GM21447 (cell line): Measurements from ENCODE around the gene MAPK8IP3.
A peak's percentile ranks its signal among the peaks of the same experiment; 100 is the strongest.

Source experiments
- ATAC-seq: cut with Tn5 transposase; IDR thresholded peaks from one replicate; pipeline ENCODE4 v1.9.1; 2021; ENCODE audit not compliant: unreplicated experiment

Gene MAPK8IP3

DNA sequence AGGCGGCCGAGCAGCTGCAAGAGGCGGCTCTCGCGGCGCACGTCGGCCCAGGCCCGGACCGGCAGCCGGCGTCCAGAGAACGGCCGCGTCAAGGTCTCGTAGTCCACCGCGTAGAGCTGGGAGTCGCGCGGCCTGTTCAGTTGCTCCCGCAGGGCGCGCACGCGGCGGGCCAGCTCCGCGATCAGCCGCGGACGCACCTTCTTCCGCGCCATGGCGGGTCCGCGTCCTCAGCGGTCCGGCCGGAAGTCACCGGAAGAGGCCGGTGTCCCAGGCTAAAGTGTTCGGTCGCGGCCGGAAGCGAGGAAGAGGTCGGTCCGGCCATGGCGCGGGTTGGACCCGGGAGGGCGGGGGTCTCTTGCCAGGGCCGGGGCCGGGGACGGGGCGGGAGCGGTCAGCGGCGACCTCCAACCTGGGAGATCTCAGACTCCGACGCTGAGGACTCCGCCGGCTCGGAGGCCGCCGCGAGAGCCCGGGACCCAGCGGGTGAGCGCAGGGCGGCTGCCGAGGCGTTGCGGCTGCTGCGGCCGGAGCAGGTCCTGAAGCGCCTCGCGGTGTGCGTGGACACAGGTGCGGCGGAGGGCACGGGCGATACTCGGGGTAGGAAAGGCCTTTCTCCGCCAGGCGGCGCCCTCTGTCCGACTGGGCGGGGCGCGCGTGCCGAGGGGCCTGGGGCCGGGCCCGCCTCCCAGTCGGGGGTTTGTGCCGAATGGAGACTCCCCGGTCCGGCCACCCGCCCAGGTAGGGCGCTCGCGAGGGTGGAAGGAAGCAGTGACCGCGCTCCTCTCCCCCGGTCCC lies 67.1 kb downstream of the MAPK8IP3 start, which contains the start of gene MRPS34:
Gene MRPS34, minus strand, starts transcription at position 227 of the 795 bp plus-strand sequence. Its CDS starts 15 bp downstream, at position 212.
- ATAC-seq = peak; percentile 33

DNA sequence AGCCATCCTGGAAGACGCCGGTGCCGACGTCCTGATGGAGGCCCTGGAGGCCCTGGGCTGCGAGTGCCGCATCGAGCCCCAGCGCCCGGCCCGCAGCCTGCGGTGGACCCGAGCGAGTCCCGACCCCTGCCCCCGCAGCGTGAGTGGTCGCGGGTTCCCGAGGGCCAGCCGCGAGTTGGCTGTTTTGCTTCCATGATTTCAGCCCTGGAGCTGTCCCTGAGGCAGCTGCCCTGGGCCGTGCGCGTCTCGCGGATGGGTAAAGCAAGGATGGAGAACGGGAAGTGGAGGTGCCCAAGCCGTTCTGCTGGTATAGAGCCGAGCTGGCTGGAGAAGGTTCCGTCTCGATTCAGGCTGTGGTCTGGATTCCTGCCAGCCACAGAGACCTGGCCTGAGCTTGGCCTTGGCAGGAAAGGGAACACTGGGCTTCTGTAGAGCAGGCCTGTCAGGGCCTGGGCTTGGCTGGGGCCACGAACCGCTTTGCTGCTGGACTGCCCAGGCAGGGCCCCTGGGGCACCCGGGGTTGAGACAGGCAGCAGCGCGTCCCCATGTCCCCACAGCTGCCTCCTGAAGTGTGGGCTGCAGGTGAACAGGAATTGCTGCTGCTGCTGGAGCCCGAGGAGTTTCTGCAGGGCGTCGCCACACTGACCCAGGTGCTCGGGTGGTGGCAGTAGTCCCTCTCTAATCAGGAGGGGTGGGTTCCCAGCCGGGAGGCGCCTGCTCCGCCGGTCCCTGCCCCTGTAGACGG lies 67.9 kb downstream of the MAPK8IP3 start:
- no peak for ATAC-seq

DNA sequence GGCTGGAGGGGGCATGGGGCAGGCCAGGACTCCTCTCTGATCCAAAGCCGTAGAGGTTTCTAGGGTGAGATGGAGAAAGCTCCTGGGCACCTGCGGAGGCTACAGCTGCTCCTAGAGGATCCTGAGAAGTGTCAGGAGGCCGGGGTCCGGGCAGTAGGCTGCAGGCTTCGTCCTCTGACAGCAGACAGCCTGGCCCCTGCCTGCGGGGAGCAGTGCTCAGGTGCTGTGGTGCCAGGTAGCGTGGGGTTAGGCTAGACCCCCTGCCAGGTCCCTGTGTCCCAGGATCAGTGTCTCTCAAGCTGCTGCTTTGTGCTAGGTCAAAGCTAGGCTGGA lies 68.4 kb downstream of the MAPK8IP3 start:
- no peak for ATAC-seq

DNA sequence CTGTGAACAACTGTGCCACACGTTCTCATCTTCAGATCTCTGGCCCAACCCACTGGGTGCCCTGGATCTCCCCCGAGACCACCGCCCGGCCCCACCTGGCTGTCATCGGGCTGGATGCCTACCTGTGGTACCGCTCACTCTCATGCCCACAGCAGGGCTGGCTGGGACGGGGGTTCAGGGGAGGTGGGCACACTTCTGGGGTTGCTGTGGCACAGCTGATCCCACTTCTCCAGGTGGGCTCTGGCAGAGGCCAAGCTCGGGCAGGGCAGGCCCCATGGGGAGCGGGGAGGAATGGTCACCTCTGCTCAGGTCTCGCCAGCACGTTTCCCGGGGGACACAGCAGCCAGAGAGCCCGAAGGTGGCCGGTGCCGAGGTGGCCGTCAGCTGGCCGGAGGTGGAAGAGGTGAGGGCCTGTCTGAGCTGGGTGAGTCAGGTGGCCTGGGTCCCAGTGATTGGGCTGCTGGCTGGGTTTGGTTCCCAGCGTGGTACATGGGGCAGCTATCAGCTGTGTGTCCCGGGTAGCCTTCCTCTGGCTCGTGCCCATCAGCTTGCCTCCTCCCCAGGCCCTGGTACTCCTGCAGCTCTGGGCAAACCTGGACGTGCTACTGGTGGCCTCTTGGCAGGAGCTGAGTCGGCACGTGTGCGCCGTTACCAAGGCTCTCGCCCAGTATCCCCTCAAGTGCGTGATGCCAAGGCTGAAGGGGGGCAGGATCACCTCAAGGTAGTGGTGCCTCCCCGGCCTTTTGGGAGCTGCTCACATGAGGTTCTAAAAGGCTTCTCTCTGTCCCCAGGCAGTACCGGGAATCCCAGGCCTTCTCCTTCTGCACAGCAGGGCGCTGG lies 69.2 kb downstream of the MAPK8IP3 start:
- ATAC-seq = no peak

DNA sequence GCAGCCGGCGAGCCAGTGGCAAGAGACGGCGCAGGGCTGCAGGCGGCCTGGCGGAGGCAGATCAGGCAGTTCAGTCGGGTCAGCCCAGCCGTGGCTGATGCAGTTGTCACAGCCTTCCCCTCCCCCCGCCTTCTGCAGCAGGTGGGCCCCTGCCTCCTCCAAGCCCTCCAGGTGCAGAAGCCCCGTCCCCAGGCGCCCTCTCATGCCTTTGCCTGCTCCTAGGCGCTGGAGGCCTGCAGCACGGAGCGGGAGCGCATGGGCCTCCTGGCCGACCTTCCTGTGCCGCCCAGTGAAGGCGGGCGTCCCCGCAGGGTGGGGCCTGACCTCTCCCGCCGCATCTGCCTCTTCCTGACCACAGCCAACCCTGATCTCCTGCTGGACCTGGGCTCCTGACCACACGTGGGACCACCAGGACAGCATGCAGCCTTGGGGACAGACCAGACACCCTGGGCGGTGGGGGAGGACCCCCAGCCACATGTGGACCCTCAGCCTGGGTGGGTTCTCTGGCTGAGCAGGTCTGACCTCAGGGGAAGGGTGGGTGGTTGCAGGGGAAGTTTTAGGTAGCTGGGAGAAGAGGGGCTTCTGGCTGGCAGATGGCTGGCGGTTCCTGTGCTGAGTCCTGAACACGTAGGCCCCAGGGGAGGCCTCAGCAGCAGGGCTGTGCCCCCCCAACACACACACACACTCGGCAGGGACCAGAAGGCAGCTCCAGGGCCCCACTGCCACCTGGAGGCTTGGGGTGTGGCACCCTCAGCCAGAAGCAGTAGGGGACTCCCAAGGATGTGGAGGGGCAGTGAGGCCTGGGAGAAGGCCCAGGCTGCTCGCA lies 70.1 kb downstream of the MAPK8IP3 start:
- no peak for ATAC-seq

DNA sequence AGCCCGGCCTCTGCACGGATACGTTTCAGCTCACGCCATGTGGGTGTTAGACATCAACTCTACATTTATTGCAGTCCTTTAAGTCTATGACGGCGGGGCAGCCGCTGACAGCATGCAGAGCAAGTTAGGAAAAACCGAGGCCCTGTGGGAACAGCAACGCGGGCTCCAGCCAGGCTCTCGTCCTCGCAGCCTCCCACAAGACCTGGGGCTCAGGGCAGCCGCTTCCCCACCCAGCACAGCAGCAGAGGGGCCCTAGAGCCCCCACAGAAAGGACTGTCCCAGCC lies 70.6 kb downstream of the MAPK8IP3 start:
- no peak for ATAC-seq

DNA sequence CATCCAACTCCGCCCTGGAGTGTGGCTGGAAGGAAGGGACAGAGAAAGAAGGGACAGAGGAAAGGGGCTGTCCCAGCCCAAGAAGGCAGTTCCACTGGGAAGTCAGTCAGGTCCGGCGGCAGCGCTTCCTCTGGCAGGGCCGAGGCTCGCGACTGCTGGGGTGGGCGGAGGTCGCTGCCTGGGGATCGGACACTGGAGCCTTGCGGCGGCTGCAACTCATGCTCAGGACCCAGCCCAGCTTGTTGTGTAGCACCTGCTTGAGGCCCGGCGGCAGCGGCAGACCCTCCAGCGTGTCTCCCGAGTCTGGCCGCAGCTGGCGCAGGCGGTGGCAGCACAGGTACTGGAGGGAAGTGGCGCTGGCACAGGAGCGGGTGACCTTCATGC lies 71.0 kb downstream of the MAPK8IP3 start:
- ATAC-seq = no peak

DNA sequence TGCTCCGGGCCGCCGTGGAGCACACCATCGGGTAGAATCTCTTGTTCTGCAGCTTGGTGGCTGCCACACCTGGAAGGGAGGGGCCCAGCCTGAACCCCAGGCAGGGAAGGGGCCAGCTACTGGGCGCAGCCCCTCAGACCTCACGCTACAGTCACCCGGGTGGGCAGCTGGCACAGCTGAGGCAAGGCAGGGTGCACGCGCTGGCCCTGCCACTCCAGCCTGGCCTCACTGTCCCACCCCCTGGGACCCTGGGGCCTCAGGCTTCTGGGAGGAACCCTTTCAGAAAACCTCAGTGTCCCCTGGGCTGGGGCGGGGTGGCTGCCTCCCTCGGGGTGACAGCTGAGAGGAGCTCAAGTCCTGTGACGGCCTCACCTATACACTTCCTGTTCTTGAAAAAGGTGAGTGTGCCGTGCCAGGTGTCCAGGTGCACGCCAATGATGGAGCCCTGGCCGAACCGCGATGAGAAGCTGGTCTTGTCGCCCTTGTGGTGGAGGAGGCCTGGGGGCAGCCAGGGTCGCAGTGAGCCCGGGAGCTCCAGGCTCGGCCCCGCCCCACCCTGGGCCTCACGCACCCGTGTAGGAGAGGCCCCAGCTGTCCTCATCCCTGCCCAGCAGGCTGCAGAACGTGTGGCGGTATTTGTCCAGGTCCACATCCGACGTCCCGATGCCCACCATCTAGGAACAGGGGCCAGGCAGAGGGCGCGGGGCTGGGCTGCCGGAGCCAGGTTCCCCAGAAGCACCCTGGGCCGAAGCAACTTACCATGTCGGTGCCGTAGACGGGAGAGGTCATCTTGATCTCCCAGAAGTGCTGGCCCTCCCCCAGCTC lies 71.6 kb downstream of the MAPK8IP3 start:
- ATAC-seq = no peak

DNA sequence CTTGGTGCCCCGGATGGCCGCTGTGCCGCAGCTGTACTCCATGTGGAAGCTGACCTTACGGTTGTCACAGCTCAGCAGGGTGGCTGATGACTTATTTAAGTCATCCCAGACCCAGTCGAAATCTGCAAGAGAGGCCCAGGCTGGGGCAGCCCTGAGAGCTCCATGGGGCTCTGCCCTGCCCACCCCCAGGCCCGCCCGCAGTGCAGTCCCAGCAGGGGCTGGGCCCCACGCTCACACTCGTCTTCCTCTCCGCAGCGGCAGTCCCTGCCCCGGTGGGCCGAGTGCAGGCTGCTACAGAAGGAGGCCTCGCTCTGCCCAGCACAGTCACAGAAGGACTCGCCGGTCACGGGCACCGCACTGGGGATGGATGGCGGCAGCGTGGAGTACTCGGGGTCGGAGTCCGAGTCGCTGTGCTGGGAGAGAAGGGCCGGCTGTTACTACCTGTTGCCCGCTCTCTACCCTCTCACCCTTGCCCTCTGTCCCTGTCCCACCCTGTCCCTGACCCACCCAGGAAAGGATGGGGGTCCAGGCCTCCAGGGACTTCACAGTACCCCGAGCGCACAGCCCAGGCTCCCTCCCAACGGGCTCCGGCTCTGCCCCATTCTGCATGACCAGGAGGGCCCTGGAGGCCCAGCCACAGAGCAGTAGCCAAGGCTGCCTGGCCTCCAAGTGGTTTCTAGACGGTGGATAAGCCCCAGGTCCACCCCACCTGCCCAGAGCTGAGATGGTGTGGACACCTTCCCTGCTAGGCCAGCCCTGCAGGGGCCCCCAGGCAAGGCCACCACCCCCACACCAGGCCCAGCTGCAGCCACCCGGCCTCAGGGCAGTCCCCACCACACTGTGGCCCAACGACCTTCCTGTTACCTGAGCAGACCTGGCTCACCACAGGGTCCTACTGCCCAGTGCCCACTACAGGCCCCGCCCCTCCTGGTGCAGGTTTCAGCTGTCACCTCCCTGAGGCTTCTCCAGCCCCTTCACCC lies 72.5 kb downstream of the MAPK8IP3 start:
- ATAC-seq = no peak

DNA sequence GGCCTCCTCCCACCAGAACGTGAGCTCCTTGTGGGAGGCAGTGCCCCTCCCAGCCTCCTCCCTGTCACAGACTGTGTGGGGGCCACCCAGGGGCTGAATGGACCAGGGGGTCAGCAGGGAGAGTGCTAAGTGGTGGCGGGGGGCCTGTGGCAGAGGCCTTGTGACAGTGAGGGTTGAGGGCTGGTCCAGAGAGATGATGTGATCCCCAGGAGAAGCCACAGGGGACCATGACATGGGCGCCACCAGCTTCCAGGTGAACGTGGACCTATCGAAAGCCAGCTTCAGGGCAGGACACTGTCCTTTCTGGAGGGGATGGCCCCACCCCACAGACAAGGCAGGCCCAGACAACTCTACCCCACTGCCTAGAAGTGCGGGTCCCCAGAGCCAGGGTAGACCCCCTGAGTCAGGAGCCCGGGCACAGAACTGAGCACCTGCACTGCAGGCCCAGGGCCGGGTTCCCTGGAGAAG lies 73.3 kb downstream of the MAPK8IP3 start:
- ATAC-seq = no peak

DNA sequence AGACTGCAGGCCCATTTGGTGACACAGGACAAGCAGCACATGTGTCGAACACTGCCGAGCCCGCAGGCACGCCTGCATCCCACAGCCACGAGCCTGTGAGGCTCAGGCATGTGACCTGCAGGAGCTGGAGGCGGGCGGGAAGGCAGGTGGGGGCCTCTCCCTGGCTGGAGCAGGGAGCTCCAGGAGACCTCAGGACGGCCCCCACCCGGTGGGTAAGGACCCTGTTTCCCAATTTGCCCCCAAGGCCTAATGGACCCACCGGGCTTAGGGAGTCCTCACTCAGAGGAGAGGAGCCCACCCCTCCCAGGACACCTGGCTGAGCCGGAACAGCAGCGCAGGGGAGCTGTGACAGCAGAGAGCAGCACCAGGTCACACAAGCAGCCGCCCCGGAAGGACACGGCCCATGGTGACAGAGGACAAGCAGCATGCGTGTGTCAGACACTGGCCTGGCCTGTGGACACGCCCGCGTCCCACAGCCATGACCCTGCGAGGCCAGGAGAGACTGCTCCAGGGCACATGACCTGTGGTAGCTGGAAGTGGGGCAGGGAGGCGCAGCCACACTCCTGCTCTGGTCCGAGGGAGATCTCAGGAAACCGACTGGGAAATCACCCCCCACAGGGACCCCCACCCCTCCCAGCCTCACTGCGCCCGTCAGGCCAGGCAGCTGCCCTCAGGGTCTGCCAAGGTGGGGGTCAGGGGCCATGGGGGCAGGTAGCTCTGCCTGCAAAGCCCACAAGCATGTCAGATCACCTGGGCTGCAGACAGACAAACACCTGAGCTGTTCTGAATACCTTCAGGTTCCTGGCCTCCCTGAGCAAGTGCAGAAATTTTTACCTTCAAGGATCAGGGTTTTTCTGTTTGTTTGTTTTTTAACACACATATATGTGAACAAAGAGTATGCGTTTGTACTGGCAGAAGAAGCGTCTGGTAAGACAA lies 74.0 kb downstream of the MAPK8IP3 start:
- ATAC-seq = no peak

DNA sequence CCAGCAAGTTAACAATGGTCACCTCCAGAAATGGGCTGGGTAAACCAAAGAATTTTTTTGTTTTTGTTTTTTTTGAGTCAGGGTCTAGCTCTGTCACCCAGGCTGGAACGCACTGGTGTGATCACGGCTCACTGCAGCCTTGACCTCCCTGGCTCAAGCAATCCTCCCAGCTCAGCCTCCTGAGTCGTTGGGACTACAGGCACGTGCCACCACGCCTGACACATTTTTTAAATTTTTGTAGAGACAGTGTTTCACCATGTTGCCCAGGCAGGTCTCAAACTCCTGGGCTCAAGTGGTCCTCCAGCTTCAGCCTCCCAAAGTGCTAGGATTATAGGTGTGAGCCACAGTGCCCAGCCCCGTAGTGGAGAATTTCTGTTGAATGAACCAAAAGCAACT lies 74.7 kb downstream of the MAPK8IP3 start:
- ATAC-seq = no peak

DNA sequence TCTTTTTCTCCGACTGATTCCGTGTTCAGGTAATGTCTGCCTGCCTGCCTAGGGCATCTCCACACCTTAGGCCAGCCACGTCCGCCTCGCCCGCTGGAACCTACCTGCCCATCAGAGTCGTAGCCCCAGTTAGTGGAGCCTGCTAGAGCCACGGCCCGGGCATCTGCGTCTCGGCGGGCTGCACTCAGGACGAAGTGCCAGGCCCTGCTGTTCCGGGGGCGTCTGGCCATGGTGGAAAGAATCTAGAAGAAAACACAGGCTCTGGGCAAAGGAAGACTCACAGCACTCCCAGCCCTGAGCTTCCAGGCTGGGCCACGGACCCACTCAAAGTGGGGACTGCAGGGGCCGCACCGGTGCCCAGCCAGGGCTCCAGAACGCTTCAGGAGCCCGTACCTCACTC lies 75.3 kb downstream of the MAPK8IP3 start:
- no peak for ATAC-seq

DNA sequence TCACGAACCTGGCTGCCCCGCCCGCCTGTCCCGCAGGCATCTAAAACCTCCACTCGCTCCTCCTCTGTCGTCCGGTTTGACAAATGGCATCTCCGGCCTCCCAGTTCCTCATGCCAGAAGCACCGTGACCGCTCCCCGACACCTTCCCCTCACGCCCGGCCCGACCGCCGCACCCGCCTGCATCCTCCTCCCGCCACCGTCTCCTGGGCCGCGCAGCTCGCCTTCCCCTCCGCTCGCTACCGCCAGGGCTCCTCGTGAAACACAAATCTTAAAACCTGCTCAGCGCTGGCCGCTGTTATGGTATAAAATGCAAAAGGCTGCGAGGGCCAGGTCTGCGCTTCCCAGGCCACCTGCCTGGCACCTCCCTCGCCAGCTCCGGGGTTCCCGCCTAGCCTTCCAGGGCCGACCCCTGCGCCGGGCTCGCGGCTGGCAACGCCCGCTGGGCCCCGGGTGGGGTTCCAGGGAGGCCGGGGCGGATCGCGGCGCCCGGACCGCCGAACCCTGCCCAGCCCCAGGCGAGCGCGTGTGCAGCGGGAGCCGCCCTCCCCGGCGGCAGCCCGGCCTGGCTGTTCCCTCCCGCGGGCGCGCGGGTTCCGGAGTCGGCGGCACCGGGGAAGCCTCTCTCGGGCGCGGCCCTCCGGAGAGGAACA lies 75.9 kb downstream of the MAPK8IP3 start:
- no peak for ATAC-seq

DNA sequence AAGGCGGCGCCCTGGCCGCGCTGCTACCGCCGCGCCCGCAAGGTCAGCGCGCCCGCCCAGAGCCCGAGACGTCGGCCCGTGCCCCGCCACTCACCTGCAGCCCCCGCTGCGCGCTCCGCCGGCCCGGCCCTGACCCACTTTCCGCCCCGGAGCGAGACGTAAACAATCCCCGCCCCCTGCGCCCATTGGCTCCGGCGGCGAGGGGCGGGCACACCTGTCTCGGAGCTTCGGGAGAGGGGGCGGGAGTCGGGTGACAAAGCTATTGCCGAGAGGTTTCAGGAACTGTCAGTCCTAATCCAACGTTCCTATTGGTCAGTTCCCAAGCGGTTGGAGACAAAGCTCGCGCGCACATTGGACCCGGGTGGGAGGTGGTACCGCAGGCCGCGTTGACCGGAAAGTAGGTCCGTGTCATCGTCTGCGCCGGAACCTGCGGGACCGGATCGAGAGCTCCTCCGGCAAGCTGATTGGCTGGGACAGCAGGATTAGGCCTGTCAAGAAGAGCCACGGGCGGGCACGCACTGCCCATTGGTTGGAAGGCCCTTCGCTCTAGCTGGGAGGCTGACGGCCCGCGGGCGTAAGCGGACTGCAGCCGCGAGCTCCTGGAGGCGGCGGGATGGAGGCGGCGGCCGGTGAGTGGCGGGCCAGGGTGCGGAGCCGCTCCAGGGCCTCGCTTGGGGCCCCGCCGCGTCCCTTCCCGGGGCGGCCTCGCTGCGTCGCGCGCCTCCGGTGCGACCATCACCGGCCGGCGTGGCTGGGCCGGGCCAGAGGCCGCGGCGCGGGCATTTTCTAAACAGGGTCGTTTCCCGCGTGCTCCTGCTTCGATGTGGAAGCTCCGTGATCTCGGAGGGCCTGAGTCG lies 76.6 kb downstream of the MAPK8IP3 start, which contains the start of the genes NUBP2 and SPSB3:
Gene NUBP2, plus strand, starts transcription at position 553 of the 857 bp plus-strand sequence. Its CDS starts 61 bp downstream, at position 614.
Gene SPSB3, minus strand, starts transcription at position 164 of the 857 bp plus-strand sequence. CDS start 1,088 bp downstream, outside the sequence.
- peak; percentile 80 for ATAC-seq
